MCF 10A (cell line): Measurements from ENCODE around the gene SLIT3. TPM values are rescaled to one million over a fixed set of nuclear protein-coding genes. Genes with fewer than 3 reads are reported as not detected.

ENCODE experiments used
- Bru-seq: library from RNA; stranded (reverse); fragments of 400-500 nt; gene quantifications from one replicate; lab custom pipeline; 2021; lab: Mats Ljungman, UMichigan
- BruChase-seq, 2 experiments: library from RNA; stranded (reverse); fragments of 400-500 nt; gene quantifications; one replicate each; lab custom pipeline; 2021; lab: Mats Ljungman, UMichigan
- BruUV-seq: library from RNA; stranded (reverse); fragments of 400-500 nt; replicated peaks from 2 replicates; lab custom pipeline; 2021; lab: Mats Ljungman, UMichigan
- CTCF ChIA-PET: fragments of 300-600 bp; sonication (Branson Sonifier 250); formaldehyde crosslinking; extraction: SDS; loops from one replicate; lab custom pipeline; 2021; ENCODE audit warnings: antibody characterized with exemption, inconsistent platforms; lab: Yijun Ruan, JAX
- POLR2A ChIA-PET: fragments of 300-600, 350-650 bp; sonication (Branson Sonifier 250); formaldehyde crosslinking; extraction: SDS; loops from one replicate; lab custom pipeline; 2020; ENCODE audit warnings: antibody characterized with exemption, inconsistent platforms; lab: Yijun Ruan, JAX
- DNase-seq: peaks from one replicate; pipeline ENCODE4 v3.0.0-alpha.2; 2018; ENCODE audit not compliant: unreplicated experiment
- H3K27ac Mint-ChIP-seq: one replicate; pipeline ENCODE4 v1.8.0; 2022; ENCODE audit warnings: mild to moderate bottlenecking, low read depth, mixed read lengths; ENCODE audit not compliant: unreplicated experiment
- H3K27me3 Mint-ChIP-seq: one replicate; pipeline ENCODE4 v1.8.0; 2022; ENCODE audit warnings: mixed read lengths; ENCODE audit not compliant: insufficient read depth, unreplicated experiment
- H3K36me3 Mint-ChIP-seq: one replicate; pipeline ENCODE4 v1.8.0; 2022; ENCODE audit warnings: mild to moderate bottlenecking, moderate library complexity, mixed read lengths; ENCODE audit not compliant: insufficient read depth, unreplicated experiment
- H3K4me1 Mint-ChIP-seq: one replicate; pipeline ENCODE4 v1.8.0; 2022; ENCODE audit warnings: mixed read lengths; ENCODE audit not compliant: insufficient read depth, unreplicated experiment
- H3K4me3 Mint-ChIP-seq: one replicate; pipeline ENCODE4 v1.8.0; 2022; ENCODE audit warnings: mild to moderate bottlenecking, moderate library complexity, mixed read lengths; ENCODE audit not compliant: unreplicated experiment
- H3K9me3 Mint-ChIP-seq: one replicate; pipeline ENCODE4 v1.8.0; 2022; ENCODE audit warnings: mixed read lengths; ENCODE audit not compliant: unreplicated experiment
- intact Hi-C: fragments of 100-400 bp; cut with micrococcal nuclease; formaldehyde crosslinking; loops from 2 replicates; pipeline ENCODE4 v1.14.1; 2022
- long read RNA-seq: library from polyadenylated mRNA; stranded (forward); transcript quantifications from one replicate; pipeline ENCODE4 v2.0.0, GENCODE V29; 2022
- total RNA-seq: library from RNA; stranded (reverse); gene quantifications from 2 replicates; pipeline ENCODE4 v1.2.3, GENCODE V29; 2022
- TF ChIP-seq, protein P1 (sequence below): fragments of 200-600 bp; IDR thresholded peaks from one replicate; pipeline ENCODE4 v1.8.0; 2022; ENCODE audit warnings: antibody characterized with exemption, mild to moderate bottlenecking; ENCODE audit not compliant: unreplicated experiment

SLIT3 gene
- total RNA-seq (0.34 and 0.89 TPM in 2 replicates), Bru-seq, nascent RNA (percentile 15 among the genes with signal in this experiment), BruChase-seq, experiment 1, labeled RNA remaining after a 6-hour chase (percentile 12 among the genes with signal in this experiment), BruChase-seq, experiment 2, labeled RNA remaining after a 2-hour chase (percentile 16 among the genes with signal in this experiment)
- long read RNA-seq, partial matches to known transcripts, result 1 of 2 reads
- long read RNA-seq, other reads (novel, unspliced or antisense), result 1 of 2 reads

GRCh38 chr5:169300468-169301385 lies at the start of gene SLIT3:
SLIT3 (minus strand) TSS chr5:169301139; CDS start chr5:169300709, 430 bp downstream.
- H3K27me3 Mint-ChIP-seq, result no peaks in the 10 kb centered on the region
- TF ChIP-seq, protein P1, sequence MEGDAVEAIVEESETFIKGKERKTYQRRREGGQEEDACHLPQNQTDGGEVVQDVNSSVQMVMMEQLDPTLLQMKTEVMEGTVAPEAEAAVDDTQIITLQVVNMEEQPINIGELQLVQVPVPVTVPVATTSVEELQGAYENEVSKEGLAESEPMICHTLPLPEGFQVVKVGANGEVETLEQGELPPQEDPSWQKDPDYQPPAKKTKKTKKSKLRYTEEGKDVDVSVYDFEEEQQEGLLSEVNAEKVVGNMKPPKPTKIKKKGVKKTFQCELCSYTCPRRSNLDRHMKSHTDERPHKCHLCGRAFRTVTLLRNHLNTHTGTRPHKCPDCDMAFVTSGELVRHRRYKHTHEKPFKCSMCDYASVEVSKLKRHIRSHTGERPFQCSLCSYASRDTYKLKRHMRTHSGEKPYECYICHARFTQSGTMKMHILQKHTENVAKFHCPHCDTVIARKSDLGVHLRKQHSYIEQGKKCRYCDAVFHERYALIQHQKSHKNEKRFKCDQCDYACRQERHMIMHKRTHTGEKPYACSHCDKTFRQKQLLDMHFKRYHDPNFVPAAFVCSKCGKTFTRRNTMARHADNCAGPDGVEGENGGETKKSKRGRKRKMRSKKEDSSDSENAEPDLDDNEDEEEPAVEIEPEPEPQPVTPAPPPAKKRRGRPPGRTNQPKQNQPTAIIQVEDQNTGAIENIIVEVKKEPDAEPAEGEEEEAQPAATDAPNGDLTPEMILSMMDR, result no peak
- intact Hi-C loops, result loop anchor here (5.0 kb wide), 1 partner anchor 828 kb away; no protein-coding TSS in a partner anchor
- no peaks in the 10 kb centered on the region for H3K9me3 Mint-ChIP-seq
- ChIA-PET CTCF (interaction anchor here (0.6 to 5.2 kb wide), 26 partner anchors 8 to 726 kb away, joined by 3 to 57 read pairs (median 3); no protein-coding TSS in a partner anchor), POLR2A (interaction anchor here (0.7 to 1.1 kb wide), 2 partner anchors 34 to 136 kb away, joined by 3 read pairs; no protein-coding TSS in a partner anchor)
- H3K36me3 Mint-ChIP-seq, result no peaks in the 10 kb centered on the region
- no peak within 1 kb of the TSS for H3K27ac Mint-ChIP-seq
- peak; percentile 69 for DNase-seq
- peaks cover 17% of the 10 kb centered on the region for H3K4me1 Mint-ChIP-seq
- peak within 1 kb of the TSS; percentile 74 for H3K4me3 Mint-ChIP-seq
- BruUV-seq, result no TSS peak

DNA sequence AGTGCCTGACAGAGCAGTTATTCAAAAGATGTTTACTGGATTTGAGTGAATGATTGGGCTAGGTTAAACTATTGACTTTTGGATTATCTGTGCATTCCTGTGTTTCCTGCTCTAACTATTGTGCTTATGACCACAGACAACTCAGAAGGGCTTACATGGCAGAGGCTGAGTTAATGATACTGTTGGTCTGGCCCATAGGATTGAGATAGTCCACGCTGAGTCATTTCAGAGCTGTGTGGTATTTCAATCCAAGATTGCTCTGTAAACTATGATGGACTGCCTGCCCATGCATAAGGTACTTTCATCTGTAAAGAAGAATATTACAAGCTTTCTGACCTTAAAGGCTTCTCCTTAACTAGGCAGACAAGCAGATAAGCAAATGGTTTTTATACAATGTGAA lies 49.1 kb upstream of the SLIT3 start:
- Mint-ChIP-seq H3K4me1 (peaks cover 49% of the 10 kb centered on the region), H3K27me3 (no peaks in the 10 kb centered on the region), H3K27ac (peak overlapping the region; percentile 75), H3K9me3 (no peaks in the 10 kb centered on the region), H3K4me3 (no peak overlapping the region), H3K36me3 (no peaks in the 10 kb centered on the region)
- TF ChIP-seq, protein P1, result no peak
- ChIA-PET CTCF (interaction anchor here (0.6 to 1.2 kb wide), 2 partner anchors 31 to 374 kb away, joined by 4 read pairs; no protein-coding TSS in a partner anchor), POLR2A (interaction anchor here (0.7 to 1.8 kb wide), 3 partner anchors 17 to 234 kb away, joined by 3 to 8 read pairs (median 3); partner anchors contain the start of gene SPDL1)
- DNase-seq, result peak; percentile 61
- intact Hi-C loops, result loop anchor here (2.0 to 5.0 kb wide), 5 partner anchors 47 to 1063 kb away; partner anchors contain the start of gene SPDL1
- BruUV-seq, result no TSS peak

DNA sequence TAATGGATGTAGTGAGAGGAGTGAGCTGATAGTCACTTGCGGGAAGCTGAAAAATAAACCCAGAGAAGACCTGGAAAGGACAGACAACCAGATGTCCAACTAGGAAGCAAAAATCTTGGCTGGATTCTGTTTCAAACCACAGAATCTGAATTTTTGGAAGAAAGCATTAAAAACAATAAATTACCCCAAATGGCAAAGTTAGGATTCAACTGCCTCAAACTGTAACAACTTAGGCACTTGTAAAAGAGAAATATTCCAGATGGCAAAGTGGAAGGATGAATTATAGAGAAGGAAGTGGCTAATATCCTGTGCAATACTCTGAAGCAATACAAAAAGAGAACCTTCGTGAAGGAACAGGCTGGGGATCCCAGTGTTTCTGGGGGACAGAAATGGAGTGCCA lies 46.8 kb upstream of the SLIT3 start:
- no peak overlapping the region for H3K4me3 Mint-ChIP-seq
- intact Hi-C loops, result no loop called here
- CTCF ChIA-PET, result no interaction called here

More for the DNA sequence above, 46.8 kb upstream of the SLIT3 start:
- no peak overlapping the region for H3K27ac Mint-ChIP-seq
- POLR2A ChIA-PET, result interaction anchor here (0.6 kb wide), 1 partner anchor 24 kb away, joined by 3 read pairs; no protein-coding TSS in a partner anchor
- H3K4me1 Mint-ChIP-seq, result peaks cover 34% of the 10 kb centered on the region
- no peaks in the 10 kb centered on the region for H3K9me3 Mint-ChIP-seq
- no TSS peak for BruUV-seq
- TF ChIP-seq, protein P1, result no peak
- no peaks in the 10 kb centered on the region for H3K27me3 Mint-ChIP-seq
- no peaks in the 10 kb centered on the region for H3K36me3 Mint-ChIP-seq
- no peak for DNase-seq
